Measurements from ENCODE around the gene NATD1. TPM values are rescaled to one million over a fixed set of nuclear protein-coding genes. Genes with fewer than 3 reads are reported as not detected.

Gene NATD1
- total RNA-seq, 1 experiment from 2014 or later, result 3.1 TPM

- H3K79me2 ChIP-seq (ENCODE audit: insufficient read depth, low read length), result peaks cover 96% of the 10 kb centered on the region
- CTCF ChIA-PET, result no interaction called here
- H3K36me3 ChIP-seq (ENCODE audit: control insufficient read depth in 1 of 2, insufficient read depth in 2 of 2, low read length in 2 of 2), result peaks cover 9 to 27% of the 10 kb centered on the region in 2 experiments; a peak in 2 of 4 replicates
- H3K9me3 ChIP-seq (ENCODE audit: control insufficient read depth in 1 of 2, insufficient read depth in 1 of 2, low read depth in 1 of 2, low read length in 2 of 2), result no peaks in the 10 kb centered on the region
- peak overlapping the region in 1 of 2 experiments; percentile 98; a peak in 2 of 4 replicates for H3K4me3 ChIP-seq (replicated peaks in 1 of 2; ENCODE audit: low read depth in 1 of 2, low read length in 2 of 2)
- RAD21 ChIA-PET (ENCODE audit: low non-redundant PET in 1 of 2, low total read pairs in 2 of 2, uncharacterized antibody in 2 of 2, unreplicated experiment in 2 of 2), result no interaction called here
- no peaks in the 10 kb centered on the region for H3K27me3 ChIP-seq (ENCODE audit: insufficient read depth, low read length)
- DNase-seq (ENCODE audit: low read depth, low spot score), result no peak
- H3K27ac ChIP-seq (ENCODE audit: low read depth, low read length), result no peak overlapping the region
- ATAC-seq, result no peak
- no peak for TF ChIP-seq ATF3 (IDR thresholded peaks at IDR 0.05)
- no peak for TF ChIP-seq POLR2A (IDR thresholded peaks at IDR 0.05; ENCODE audit: borderline replicate concordance, extremely low read depth, insufficient read depth, insufficient read length)
- no peak for TF ChIP-seq SRF (IDR thresholded peaks at IDR 0.05; ENCODE audit: low read depth)
- TF ChIP-seq FOSL1 (IDR thresholded peaks at IDR 0.05; ENCODE audit: low read depth), result no peak
- no peak for TF ChIP-seq CEBPB (IDR thresholded peaks at IDR 0.05; ENCODE audit: low read depth)
- TF ChIP-seq SP1 (IDR thresholded peaks at IDR 0.05; ENCODE audit: low read depth), result no peak
- TF ChIP-seq EZH2 (IDR thresholded peaks at IDR 0.05), result no peak
- TF ChIP-seq MAX (IDR thresholded peaks at IDR 0.05), result no peak
- TF ChIP-seq ZFX (IDR thresholded peaks at IDR 0.05), result no peak
- POLR2A ChIA-PET, result no interaction called here
- H4K20me1 ChIP-seq (ENCODE audit: insufficient read depth), result peaks cover 8% of the 10 kb centered on the region; the same call in 1 of the 2 replicates
- peak overlapping the region; percentile 99; the same call in 1 of the 2 replicates for H3K9ac ChIP-seq (ENCODE audit: low read length)
- H3K9me2 ChIP-seq (ENCODE audit: insufficient read depth), result no peaks in the 10 kb centered on the region
- peaks cover 17 to 27% of the 10 kb centered on the region in 2 experiments; a peak in 3 of 4 replicates for H3K4me1 ChIP-seq (ENCODE audit: control insufficient read depth in 1 of 2, insufficient read depth in 2 of 2, low read length in 2 of 2)
- no TSS peak for BruUV-seq (replicated peaks)
- intact Hi-C loops (cut with micrococcal nuclease), result loop anchor here (5.0 kb wide), 1 partner anchor 170 kb away; the partner anchor contains the start of gene USP22
- peak overlapping the region; percentile 98 for H3K4me2 ChIP-seq (ENCODE audit: low read length)
- no peak overlapping the region for H2AFZ ChIP-seq (ENCODE audit: low read depth, low read length, poor library complexity, severe bottlenecking)
These were observed 41.3 kb downstream of the NATD1 start for GRCh38 chr17:21211825-21212479.

- ChIA-PET POLR2A (no interaction called here), RAD21 (ENCODE audit: low non-redundant PET in 1 of 2, low total read pairs in 2 of 2, uncharacterized antibody in 2 of 2, unreplicated experiment in 2 of 2) (no interaction called here), CTCF (no interaction called here)
- Histone ChIP-seq H3K79me2 (ENCODE audit: insufficient read depth, low read length) (peaks cover 97% of the 10 kb centered on the region), H3K36me3 (ENCODE audit: control insufficient read depth in 1 of 2, insufficient read depth in 2 of 2, low read length in 2 of 2) (peaks cover 9 to 27% of the 10 kb centered on the region in 2 experiments; a peak in 2 of 4 replicates), H4K20me1 (ENCODE audit: insufficient read depth) (peaks cover 8% of the 10 kb centered on the region; the same call in 1 of the 2 replicates), H3K27ac (ENCODE audit: low read depth, low read length) (no peak overlapping the region), H3K9me2 (ENCODE audit: insufficient read depth) (no peaks in the 10 kb centered on the region), H3K4me1 (ENCODE audit: control insufficient read depth in 1 of 2, insufficient read depth in 2 of 2, low read length in 2 of 2) (peaks cover 10 to 19% of the 10 kb centered on the region in 2 experiments; a peak in 3 of 4 replicates), H3K4me2 (ENCODE audit: low read length) (no peak overlapping the region), H3K4me3 (replicated peaks in 1 of 2; ENCODE audit: low read depth in 1 of 2, low read length in 2 of 2) (no peak overlapping the region), H3K9me3 (ENCODE audit: control insufficient read depth in 1 of 2, insufficient read depth in 1 of 2, low read depth in 1 of 2, low read length in 2 of 2) (no peaks in the 10 kb centered on the region), H3K9ac (ENCODE audit: low read length) (no peak overlapping the region), H2AFZ (ENCODE audit: low read depth, low read length, poor library complexity, severe bottlenecking) (no peak overlapping the region), H3K27me3 (ENCODE audit: insufficient read depth, low read length) (no peaks in the 10 kb centered on the region)
- intact Hi-C loops (cut with micrococcal nuclease), result loop anchor here (5.0 kb wide), 1 partner anchor 168 kb away; the partner anchor contains the start of gene USP22
- no TSS peak for BruUV-seq (replicated peaks)
- DNase-seq (ENCODE audit: low read depth, low spot score) (no peak), ATAC-seq (no peak)
- no peak for TF ChIP-seq ELF1 (IDR thresholded peaks at IDR 0.05; ENCODE audit: borderline replicate concordance, low read depth)
- TF ChIP-seq ZFX (IDR thresholded peaks at IDR 0.05), result no peak
- no peak for TF ChIP-seq SRF (IDR thresholded peaks at IDR 0.05; ENCODE audit: low read depth)
- TF ChIP-seq JUND (IDR thresholded peaks at IDR 0.05), result no peak
These were observed 42.7 kb downstream of the NATD1 start for GRCh38 chr17:21210411-21211076.
